GM12874 (cell line): ENCODE results near the gene CNTNAP2.

Experiments
- CTCF ChIP-seq: IDR thresholded peaks from 2 replicates; pipeline ENCODE4 v1.5.1; 2011; ENCODE audit warnings: low read depth, mild to moderate bottlenecking, control low read depth, low read length, moderate library complexity; ENCODE audit not compliant: insufficient read depth

The CNTNAP2 gene

GRCh38 chr7:147412782-147413556 lies 1296.4 kb downstream of the CNTNAP2 start:
- TF ChIP-seq CTCF, result no peak

GRCh38 chr7:147413557-147413870 lies 1296.9 kb downstream of the CNTNAP2 start:
- no peak for TF ChIP-seq CTCF

GRCh38 chr7:147415991-147416390 lies 1299.4 kb downstream of the CNTNAP2 start:
- no peak for TF ChIP-seq CTCF

GRCh38 chr7:147418966-147419365 lies 1302.4 kb downstream of the CNTNAP2 start:
- TF ChIP-seq CTCF, result no peak

- TF ChIP-seq CTCF, result no peak
Measured at GRCh38 chr7:147423875-147424274, 1307.3 kb downstream of the CNTNAP2 start.

DNA sequence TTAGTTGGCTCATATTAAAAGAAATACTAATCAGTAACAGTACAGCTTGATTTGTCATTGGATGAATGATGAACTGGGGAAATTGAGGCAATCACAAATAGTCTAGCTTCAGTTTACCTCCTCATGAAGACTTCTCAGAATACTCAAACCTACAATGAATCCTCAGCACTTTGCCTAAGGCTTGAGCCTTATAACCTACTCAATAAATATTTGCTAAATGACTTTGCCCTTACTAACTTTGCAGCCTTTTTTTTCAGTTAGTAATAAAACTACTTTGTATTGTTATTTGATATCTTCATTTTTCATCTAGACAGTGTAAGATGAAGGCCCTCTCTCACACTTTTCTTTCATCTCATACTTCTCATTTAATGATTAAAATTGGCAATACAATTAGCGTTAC lies 1311.5 kb downstream of the CNTNAP2 start:
- TF ChIP-seq CTCF, result no peak

- TF ChIP-seq CTCF, result no peak
Measured at GRCh38 chr7:147429961-147430360, 1313.4 kb downstream of the CNTNAP2 start.

DNA sequence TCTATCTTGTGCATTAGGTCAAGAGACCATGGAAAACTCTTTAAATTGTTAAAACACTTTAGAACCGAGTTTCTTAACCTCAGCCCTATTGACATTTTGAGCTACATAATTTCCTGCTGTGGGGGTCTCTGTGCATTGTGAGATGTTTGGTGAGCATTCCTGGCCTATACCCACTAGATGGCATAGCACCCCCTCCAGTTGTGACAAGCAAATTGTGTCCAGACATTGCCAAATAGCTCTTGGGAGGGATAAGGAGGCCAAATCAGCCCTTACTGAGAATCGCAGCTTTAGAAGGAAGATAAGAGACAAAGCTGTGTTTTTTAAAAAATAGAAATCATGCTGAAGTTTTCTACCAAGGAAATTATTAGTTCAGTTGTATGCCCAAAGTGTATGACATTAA lies 1315.5 kb downstream of the CNTNAP2 start:
- no peak for TF ChIP-seq CTCF
